EH (cell line): ENCODE results near the gene ESR1.
A peak's percentile ranks its signal among the peaks of the same experiment; 100 is the strongest.
"Not testable (repeated sequence)": the region's sequence is repeated elsewhere in the genome, so short reads cannot be mapped to it uniquely, and the experiment has no call there.

Experiments
- DNase-seq: peaks from one replicate; pipeline ENCODE4 v3.0.0-alpha.2; 2015; ENCODE audit warnings: low read depth

ESR1 gene

DNA sequence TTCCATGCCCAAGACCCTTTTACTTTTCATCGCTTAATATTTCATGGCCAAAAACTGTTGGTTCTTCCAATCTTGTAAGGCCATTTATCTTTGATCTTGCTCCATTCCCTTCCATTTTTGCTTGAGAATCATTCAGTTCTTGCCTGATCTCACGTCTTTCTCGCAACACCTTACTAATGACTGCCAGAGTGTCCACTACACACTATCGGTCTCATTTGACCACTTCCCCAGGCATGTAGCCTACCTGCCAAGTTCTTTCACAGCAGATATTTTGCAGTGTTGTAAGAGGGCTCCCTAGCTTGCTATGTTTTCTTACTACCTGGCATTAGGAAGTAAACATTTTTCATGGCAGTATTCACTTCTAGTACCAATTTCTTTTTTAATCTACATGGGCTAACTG, 248.0 kb downstream of the ESR1 start:
- DNase-seq, result no peak

DNA sequence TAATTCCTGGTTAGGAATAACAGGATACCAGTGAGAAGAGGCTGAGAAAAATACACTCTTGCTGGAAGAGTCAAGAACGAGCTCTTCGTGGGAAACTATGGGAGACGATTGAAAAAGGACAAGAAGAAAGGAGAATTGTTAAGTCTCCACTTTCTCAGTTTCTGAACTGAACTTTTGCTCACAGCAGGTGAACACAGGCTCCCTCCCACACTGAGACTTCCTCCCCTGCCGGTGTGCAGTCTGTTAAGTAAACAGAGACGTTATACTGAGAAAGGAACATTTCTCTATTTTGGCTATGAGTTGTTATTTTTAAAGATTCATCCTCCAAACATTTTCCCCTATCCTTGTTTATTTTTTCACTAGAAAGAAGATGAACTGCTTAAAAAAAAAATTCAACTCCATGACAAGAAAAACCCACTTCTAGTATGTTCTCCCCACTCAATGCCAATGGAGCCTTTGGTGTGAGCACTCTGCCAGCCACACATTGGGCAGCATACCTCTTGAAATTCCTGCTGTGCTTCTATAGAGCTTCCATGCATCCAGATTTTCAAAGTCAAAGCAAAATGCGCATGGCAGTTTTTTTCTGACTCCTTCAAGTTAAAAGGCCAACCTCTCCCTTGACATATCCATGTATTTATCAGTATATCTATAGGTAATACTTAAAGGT, 250.5 kb downstream of the ESR1 start:
- DNase-seq, result no peak

DNA sequence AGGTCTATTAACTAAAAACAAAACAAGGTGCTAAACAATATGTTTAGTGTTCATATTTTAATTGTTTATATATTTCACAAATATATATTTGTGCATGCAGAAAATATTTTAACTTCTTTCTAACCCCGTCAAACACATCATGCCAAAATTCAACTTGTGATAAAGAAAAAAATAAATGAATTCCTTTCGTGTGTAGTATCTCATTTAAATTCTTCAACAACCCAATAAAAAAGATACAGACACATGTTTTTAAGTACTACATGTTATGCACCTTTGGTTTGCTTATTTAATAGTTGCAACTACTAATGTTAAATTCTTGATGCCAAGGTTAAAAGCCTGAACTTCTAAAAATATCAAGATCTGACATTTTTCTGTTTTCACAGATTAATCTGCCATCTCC, 252.4 kb downstream of the ESR1 start:
- DNase-seq, result no peak

DNA sequence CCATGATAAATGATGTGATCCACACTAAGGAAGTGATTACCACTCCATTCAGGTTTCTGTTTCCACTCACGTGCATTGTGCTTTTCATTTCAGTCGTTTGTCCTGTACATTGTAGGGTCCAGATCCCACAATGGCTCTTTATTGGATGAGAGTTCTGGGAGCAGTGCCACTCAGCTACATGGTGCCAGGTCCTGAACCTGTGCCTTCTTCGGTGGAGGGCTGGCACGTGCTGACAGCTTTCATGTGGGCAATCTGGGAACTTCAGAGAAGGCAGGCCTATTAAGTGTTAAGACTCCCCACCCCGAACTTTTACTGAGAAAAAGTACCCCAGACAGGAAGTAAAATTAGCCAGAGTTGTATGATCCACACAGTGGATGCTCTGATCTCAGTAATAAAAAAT, 255.0 kb downstream of the ESR1 start:
- no peak for DNase-seq

DNA sequence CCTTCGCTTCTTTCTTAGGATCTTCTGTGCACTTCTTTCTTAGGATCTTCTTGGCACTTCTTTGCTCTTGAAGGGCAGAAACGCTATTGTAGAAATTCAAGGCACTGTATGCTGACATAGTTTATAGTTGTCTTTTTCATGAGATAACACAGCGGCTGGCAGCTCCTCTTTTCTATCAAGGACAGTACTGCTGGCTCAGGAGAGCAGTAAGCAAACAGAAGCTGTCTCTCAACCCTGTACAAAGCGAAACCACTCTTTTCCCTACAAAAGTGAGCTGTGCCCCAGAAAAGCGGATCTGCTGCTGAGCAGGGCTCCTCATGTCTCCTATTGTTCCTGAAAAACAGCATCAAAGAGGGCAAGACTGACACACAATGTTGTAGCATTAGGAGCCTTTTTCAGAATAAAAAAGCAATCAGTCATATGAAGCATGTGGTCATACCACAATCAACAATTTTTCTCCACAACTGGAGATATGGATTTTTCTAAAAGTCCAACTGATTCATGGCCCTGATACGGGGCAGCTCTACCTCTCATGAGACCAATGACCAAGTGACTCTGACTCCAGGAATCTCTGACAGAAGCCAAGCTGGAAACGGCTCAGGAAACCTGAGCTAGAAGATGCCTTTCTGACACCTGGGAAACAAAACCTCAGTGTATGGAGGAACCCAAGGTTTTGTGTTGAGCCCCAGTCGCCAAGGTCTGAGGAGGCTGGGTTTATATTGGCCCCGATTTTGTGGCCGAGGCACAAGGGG, 255.9 kb downstream of the ESR1 start:
- DNase-seq, result no peak

DNA sequence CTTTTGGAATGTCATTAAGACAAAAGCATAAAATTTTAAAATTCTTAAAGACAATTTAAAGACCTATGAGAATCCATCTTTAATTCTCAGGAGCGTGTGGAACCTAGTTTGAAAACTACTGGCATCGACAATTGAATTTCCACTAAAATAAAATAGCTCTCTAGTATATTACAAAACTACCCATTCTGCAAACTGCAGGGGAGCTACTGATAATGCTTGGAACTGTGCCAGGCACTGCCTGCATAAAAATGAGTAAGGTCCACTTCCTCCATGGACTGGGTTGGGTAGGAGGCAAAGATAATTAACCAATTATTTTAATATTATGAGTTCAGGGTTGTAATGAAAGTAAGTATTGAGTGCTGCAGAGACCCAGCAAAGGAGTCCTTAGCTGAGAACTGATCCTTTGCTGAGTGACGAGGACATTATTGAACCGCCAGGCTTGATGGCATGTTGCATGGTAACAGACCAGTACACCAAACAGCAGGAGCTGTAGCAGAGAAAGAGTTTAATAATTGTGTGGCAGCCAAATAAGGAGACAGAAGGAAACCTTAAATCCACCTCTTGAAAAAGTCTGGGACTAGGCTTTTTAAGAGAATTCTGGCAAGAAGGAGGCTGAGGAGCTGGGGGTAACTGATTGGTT, 261.3 kb downstream of the ESR1 start:
- DNase-seq, result no peak

DNA sequence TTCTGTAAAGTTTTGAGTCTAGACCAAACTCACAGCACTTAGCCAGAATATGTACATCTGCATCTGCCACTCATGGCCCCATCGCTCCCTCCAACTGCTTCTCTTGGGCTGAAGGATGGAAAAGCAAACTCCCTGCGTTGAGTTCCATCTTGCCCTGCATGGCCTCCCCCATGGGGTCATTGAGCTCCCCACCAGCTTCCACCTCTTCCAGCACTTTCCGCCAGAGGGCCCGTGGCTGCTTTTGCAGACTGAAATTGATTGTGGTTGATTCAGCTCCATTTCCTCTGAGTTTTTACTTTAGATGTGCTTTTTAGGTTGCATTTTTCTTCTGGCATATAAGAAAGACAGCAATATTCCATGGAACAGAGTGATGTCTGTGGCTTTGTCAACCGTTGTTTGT, 263.1 kb downstream of the ESR1 start:
- DNase-seq, result no peak

DNA sequence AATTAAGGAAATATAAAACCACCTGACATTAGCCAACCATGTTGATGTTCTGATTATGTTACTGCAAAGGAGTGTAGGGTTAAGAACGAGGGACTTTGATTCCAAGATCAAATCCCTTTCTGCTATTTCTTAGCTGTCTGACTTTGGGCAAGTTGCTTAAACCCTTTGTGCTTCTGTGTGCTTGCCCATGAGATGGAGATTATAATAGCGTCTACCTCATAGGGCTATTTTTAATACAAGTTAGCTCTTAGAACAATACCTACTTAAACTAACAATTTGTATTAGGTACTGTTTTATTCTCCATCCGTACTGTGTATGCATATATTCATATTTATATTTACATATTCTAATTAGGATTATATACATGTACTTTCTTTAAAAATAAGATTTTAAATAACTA, 263.8 kb downstream of the ESR1 start:
- DNase-seq, result no peak

DNA sequence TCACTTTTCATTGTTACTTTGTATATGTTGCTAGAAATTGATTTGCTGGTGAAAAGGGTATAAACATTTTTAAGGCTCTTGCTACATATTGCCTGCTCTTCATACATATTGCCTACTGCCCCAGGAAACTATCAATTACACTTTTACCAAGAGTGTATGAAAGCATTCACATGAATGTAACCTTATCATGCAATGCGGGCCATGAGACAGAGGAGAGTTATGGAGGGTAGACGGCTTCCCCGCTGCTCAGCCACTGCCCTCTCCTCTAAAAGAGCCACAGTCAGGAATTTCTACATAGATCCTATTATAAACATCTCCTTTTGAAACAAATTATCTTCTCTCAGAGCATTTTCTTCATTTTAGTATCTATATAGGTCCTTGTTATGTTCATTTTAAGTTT, 264.4 kb downstream of the ESR1 start:
- no peak for DNase-seq

DNA sequence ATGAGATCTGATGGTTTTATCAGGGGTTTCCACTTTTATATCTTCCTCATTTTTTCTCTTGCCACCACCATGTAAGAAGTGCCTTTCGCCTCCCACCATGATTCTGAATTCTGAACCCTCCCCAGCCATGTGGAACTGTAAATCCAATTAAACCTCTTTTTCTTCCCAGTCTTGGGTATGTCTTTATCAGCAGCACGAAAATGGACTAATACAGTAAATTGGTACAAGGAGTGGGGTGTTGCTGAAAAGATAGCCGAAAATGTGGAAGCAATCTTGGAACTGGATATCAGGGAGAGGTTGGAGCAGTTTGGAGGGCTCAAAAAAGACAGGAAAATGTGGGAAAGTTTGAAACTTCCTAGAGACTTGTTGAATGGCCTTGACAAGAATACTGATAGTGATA, 268.8 kb downstream of the ESR1 start:
- not testable (repeated sequence) for DNase-seq

DNA sequence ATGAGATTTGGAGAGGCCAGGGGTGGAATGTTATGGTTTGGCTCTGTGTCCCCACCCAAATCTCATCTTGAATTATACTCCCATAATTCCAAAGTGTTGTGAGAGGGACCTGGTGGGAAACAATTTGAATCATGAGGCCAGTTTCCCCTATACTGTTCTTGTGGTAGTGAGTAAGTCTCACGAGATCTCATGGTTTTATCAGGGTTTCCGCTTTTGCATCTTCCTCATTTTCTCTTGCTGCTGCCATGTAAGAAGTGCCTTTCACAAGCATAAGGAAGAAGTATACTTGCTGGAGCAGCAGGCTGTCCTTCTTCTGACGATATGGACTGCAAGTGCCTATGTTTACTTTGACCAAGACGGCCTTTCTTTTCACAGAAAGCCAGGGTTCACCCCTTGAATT, 270.5 kb downstream of the ESR1 start:
- DNase-seq, result no peak

DNA sequence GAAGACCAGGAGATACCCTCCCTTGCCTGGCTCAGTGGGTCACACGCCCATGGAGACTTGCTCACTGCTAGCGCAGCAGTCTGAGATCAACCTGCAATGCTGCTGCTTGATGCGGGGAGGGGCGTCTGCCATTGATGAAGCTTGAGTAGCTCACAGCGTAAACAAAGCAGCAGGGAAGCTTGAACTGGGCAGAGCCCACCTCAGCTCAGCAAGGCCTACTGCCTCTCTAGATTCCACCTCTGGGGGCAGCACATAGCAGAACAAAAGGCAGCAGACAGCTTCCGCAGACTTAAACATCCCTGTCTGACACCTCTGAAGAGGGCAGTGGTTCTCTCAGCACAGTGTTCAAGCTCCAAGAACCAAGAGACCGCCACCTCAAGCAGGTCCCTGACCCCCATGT, 271.3 kb downstream of the ESR1 start:
- no peak for DNase-seq

DNA sequence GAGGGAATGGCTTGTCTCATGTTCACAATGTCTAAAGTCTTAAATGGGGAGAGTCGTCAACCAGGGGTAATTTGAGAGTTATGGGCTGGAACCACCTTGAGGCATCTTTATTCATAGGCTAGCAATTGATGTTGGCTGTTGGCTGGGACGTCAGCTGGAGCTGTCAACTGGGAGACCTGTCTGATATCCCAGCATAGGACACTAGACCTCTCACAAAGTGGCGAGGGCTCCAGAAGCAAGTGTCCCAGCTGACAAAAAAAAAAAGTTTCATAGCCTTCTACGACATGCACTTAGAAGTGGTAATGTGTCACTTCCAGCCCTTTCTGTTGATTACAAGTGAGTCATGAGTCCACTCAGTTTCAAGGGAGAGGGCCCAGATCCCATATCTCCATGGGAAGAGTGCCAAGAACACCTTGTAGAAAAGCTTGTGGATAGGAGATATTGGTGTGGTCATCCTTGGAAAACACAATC, 278.0 kb downstream of the ESR1 start:
- DNase-seq, result peak; percentile 32

DNA sequence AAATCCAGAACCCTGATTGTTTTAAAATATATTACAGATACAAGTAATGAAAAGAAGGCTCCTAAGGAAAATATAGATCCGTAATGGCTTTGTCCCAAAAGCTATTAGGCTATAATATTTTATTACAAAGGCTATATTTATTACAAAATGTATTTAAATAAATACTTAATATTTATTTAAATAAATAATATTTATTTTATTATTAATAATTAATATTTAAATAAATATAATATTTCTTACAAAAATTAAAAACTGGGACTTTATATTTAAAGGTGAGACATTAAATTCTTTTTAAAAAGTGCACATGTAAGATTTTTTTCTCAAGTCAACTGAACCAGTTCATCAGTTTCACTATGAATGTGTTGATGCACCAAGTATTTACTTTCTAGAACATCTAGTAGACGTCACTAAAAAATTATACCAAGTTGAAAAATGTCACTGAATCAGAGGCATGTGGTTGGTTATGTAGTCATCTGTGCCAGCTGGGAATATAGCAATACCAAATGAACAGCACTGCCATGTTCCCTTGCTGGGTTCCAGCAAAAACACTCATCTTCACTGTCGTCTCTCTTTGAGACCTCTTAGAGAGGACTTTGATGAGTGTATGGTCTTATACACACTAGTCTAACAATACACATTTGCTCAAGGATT, 278.9 kb downstream of the ESR1 start:
- DNase-seq, result no peak

DNA sequence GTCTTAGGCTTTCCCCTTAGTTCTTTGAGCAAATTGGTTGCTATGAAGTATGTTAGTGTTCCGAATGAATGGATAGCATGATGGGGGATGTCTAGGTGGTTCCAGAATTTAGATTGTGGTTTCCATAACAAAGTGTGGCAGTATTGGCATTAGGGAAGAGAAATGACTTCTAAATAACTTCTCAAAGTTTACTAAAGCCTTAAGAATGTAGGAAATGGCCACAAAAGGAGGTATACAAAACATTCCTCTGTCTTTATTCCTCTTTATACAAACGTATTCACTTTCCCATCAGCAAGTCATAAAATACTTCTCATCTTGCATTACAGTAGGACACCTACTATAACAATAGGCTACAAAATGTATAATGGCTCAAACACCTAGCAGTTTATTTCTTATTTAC, 279.6 kb downstream of the ESR1 start:
- peak; percentile 60 for DNase-seq

DNA sequence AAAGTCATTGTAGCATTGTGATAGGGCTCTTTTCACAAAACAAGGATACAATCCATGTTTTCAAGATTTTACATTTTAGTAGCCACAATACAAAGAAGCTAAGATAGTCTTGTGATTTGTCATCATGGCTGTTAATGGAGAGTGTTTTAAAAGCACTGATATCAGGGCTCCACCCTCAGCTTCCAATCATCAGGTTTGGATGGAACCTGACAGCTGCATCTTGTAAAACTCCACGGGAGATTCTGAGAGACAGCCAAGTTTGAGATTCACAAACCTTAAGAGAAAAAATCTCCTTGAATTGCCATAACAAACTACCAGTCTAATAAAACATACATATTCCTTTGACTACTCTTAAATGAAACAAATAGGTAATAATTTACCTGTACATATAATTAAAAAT, 280.2 kb downstream of the ESR1 start:
- DNase-seq, result peak; percentile 39

DNA sequence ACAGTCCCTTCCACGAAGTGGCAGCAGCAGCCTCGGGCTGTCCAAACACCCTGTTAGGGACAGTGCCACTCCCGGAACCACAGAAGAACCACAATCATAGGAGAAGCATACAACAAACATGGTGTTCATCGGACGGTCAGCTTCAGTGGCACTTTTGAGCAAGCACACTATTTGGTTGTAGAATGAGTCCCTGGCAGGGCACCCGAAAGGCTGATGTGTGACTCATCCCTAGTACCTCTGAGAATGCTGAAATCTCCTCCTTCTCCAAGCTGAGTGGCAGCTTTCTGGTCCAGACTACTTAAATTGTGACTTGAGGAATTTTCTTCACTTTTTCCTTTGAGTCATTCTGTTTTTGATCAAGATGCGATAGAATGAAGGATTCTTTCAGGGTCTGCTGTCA, 282.5 kb downstream of the ESR1 start:
- DNase-seq, result peak; percentile 95

DNA sequence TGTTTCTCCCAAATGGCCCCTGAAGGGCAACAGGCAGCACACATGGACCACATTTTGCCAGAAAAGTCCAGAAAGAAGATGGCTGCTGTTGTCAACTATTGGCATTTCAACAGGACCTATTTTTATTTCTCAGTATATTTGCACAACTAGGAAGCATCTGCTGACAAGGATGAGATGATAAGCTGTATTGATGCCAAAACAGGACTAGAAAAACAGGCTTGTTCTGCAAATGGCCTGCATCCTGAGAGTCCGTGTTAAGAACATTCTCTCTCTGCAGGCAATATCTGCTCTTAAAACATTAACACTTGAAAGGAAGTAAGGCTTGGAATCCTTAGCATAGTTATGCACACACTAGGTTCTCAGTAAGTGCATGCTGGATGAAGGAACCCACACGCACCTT, 283.7 kb downstream of the ESR1 start:
- no peak for DNase-seq

DNA sequence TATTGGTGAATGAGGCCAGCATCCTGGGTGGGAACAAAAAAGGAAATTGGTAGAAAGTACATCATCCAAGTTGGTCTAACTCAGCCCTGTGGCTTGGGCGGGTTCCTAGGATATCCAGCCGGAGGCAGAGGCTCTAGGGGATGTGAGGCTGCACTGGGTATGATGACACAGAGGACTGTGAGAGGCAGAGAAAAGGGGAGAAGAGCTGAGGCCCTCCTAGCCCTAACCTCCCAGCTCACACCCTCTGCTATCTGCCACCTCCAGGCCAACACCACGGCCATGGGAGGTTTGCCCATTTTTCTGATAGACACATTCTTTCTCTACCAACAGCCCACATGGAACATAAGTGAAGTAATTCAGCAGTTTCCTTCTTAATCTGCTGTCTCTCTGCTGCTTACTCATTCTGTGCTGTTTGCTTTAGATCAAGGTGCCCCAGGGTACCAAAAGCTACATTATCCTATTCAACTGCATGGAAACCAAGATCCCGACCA, 284.4 kb downstream of the ESR1 start:
- DNase-seq, result peak; percentile 84

DNA sequence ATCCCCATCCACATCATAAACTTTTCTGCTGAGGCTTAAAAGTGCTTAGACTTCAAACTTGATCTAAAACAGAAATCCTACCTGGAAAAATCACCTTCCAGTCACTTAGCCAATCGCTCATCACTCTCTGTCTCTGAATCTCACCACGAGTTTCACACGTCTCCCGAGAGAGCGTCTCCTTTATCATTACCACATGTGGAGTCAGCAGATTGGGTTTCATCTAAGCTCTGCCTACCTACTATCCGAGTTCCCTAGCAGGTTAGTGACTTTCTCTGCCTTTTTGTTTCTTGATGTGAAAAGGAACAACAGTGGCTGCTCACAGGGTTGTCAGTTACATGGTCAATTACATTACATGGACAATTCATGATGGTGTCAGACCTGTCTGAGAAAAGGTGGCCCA, 286.2 kb downstream of the ESR1 start:
- no peak for DNase-seq

DNA sequence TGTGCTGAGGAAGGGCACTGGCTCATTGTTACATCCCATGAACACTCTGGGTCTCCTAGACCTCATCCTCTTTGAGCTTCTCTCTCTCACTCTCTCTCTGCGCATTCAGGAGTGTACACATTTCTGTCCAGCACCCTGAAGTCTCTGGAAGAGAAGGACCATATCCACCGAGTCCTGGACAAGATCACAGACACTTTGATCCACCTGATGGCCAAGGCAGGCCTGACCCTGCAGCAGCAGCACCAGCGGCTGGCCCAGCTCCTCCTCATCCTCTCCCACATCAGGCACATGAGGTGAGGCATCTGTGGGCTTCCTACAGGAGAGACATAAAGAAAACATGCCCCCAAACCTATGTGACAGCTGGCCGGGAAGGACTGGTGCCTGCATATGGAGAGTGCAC, 286.8 kb downstream of the ESR1 start:
- DNase-seq, result no peak

DNA sequence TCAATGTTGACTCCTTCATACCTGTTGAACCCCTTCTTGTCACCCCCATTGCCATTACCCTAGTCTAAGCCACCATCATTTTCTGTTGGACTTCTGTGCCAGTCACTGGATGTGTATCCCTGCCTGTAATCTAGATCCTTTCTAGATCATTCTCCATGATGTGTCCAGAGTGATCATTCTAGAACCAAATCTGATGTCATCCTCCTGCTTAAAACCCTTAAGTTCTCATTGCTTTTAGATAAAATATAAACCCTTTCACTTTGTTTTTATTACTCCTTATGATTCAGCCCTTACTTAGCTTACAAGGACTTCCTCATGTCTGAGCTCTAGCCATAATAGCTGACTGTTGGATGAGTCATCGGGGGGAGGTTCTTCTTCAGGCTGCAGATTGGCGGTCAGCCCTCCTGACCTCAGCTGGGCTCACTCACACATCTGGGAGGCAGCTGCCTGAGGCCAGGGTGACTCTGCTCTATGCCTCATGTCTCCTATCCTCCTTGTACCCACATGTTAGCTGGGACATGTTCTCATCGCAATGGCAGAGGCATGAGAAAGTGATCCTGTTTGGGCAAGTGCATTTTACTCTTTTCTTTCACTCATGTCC, 287.6 kb downstream of the ESR1 start:
- DNase-seq, result peak; percentile 100
